SU-DHL-6 (cell line): ENCODE measurements around the gene ARL15.

Experiments
- H2AFZ ChIP-seq: fragments of 200-600 bp; sonication (generic); 2 replicates; pipeline ENCODE4 v1.6.1; 2014; ENCODE audit warnings: low read depth, mild to moderate bottlenecking, moderate library complexity, mixed read lengths, antibody characterized with exemption, low read length; ENCODE audit not compliant: severe bottlenecking
- H3F3A ChIP-seq: fragments of 200-600 bp; shearing (Covaris generic); 2 replicates; pipeline ENCODE4 v1.6.0; 2016; ENCODE audit warnings: antibody characterized with exemption, mild to moderate bottlenecking; ENCODE audit not compliant: insufficient read depth
- H3K27ac ChIP-seq: fragments of 200-600 bp; sonication (generic); 2 replicates; pipeline ENCODE4 v1.5.1; 2016; ENCODE audit warnings: low read depth, mild to moderate bottlenecking, low read length, moderate library complexity, mixed read lengths
- H3K27me3 ChIP-seq: fragments of 200-600 bp; sonication (generic), shearing (Covaris generic); 2 replicates; pipeline ENCODE4 v1.6.0; 2014; ENCODE audit warnings: mild to moderate bottlenecking, low read length
- H3K36me3 ChIP-seq: fragments of 200-600 bp; sonication (generic); 2 replicates; pipeline ENCODE4 v1.6.1; 2014; ENCODE audit warnings: mild to moderate bottlenecking, low read length, mixed read lengths
- H3K4me2 ChIP-seq: fragments of 300-600, 200-600 bp; shearing (Covaris generic), sonication (generic); 2 replicates; pipeline ENCODE4 v1.6.0; 2014; ENCODE audit warnings: low read length, low read depth, mild to moderate bottlenecking; ENCODE audit not compliant: poor library complexity, severe bottlenecking
- H3K4me3 ChIP-seq: fragments of 200-600 bp; sonication (generic); 2 replicates; pipeline ENCODE4 v1.5.1; 2014; ENCODE audit warnings: antibody characterized with exemption, low read length, mild to moderate bottlenecking, mixed read lengths; ENCODE audit not compliant: insufficient read depth, poor library complexity, severe bottlenecking
- H3K79me2 ChIP-seq: fragments of 200-600 bp; sonication (generic); 2 replicates; pipeline ENCODE4 v1.6.1; 2014; ENCODE audit warnings: mild to moderate bottlenecking, low read length, moderate library complexity; ENCODE audit not compliant: insufficient read depth
- H3K9ac ChIP-seq: fragments of 200-600 bp; sonication (generic); 2 replicates; pipeline ENCODE4 v1.7.0; 2014; ENCODE audit warnings: mild to moderate bottlenecking, low read length
- H3K9me2 ChIP-seq: fragments of 200-600 bp; sonication (generic); replicated peaks from 2 replicates; pipeline ENCODE4 v1.6.1; 2014; ENCODE audit warnings: low read length; ENCODE audit not compliant: insufficient read depth
- H3K9me3 ChIP-seq: fragments of 200-600 bp; sonication (generic); 2 replicates; pipeline ENCODE4 v1.6.1; 2014; ENCODE audit warnings: low read length, mixed read lengths; ENCODE audit not compliant: insufficient read depth
- H4K20me1 ChIP-seq: fragments of 200-600 bp; sonication (generic); 2 replicates; pipeline ENCODE4 v1.6.1; 2014; ENCODE audit warnings: low read depth, mild to moderate bottlenecking, antibody characterized with exemption, low read length, moderate library complexity, mixed read lengths
- CTCF ChIP-seq: fragments of 200-600 bp; sonication (generic); IDR thresholded peaks from one replicate; pipeline ENCODE4 v1.5.1; 2017; ENCODE audit warnings: antibody characterized with exemption, mild to moderate bottlenecking, low read length, moderate library complexity; ENCODE audit not compliant: insufficient read depth, poor library complexity, severe bottlenecking
- EZH2phosphoT487 ChIP-seq: fragments of 200-600 bp; sonication (generic), shearing (Covaris generic); conservative IDR thresholded peaks from 2 replicates; pipeline ENCODE4 v1.6.1; 2018; ENCODE audit warnings: mild to moderate bottlenecking, antibody characterized with exemption, low read length, moderate library complexity, mixed read lengths

Gene ARL15

GRCh38 chr5:53940921-53941320 lies 369.5 kb downstream of the ARL15 start:
- no peak overlapping the region for H3K27ac ChIP-seq
- TF ChIP-seq EZH2phosphoT487 (no peak), CTCF (no peak)
- H3F3A ChIP-seq, result no peaks in the 10 kb centered on the region
- no peaks in the 10 kb centered on the region for H3K9me2 ChIP-seq
- H2AFZ ChIP-seq, result no peak overlapping the region
- no peaks in the 10 kb centered on the region for H3K27me3 ChIP-seq
- no peaks in the 10 kb centered on the region for H3K9me3 ChIP-seq
- H3K36me3 ChIP-seq, result no peaks in the 10 kb centered on the region
- H3K9ac ChIP-seq, result no peak overlapping the region
- H3K4me3 ChIP-seq, result no peak overlapping the region
- H4K20me1 ChIP-seq, result no peaks in the 10 kb centered on the region
- H3K4me2 ChIP-seq, result no peak overlapping the region
- no peaks in the 10 kb centered on the region for H3K79me2 ChIP-seq

GRCh38 chr5:53937467-53937866 lies 372.9 kb downstream of the ARL15 start:
- H4K20me1 ChIP-seq, result no peaks in the 10 kb centered on the region
- TF ChIP-seq CTCF (no peak), EZH2phosphoT487 (no peak)

GRCh38 chr5:53936481-53937352 lies 373.7 kb downstream of the ARL15 start:
- TF ChIP-seq CTCF (no peak), EZH2phosphoT487 (no peak)
- no peak overlapping the region for H3K4me2 ChIP-seq

More at GRCh38 chr5:53937467-53937866, 372.9 kb downstream of the ARL15 start:
- no peak overlapping the region for H2AFZ ChIP-seq
- no peak overlapping the region for H3K9ac ChIP-seq
- no peaks in the 10 kb centered on the region for H3K9me3 ChIP-seq
- no peaks in the 10 kb centered on the region for H3K9me2 ChIP-seq
- no peaks in the 10 kb centered on the region for H3K27me3 ChIP-seq
- no peaks in the 10 kb centered on the region for H3K36me3 ChIP-seq
- H3K4me3 ChIP-seq, result no peak overlapping the region
- H3K27ac ChIP-seq, result no peak overlapping the region
- H3F3A ChIP-seq, result no peaks in the 10 kb centered on the region
- H3K79me2 ChIP-seq, result no peaks in the 10 kb centered on the region
- no peak overlapping the region for H3K4me2 ChIP-seq

More at GRCh38 chr5:53936481-53937352, 373.7 kb downstream of the ARL15 start:
- Histone ChIP-seq H3K27ac (no peak overlapping the region), H3K79me2 (no peaks in the 10 kb centered on the region), H3K36me3 (no peaks in the 10 kb centered on the region), H3K9ac (no peak overlapping the region), H3K4me3 (no peak overlapping the region), H3K27me3 (no peaks in the 10 kb centered on the region), H4K20me1 (no peaks in the 10 kb centered on the region), H3F3A (no peaks in the 10 kb centered on the region), H2AFZ (no peak overlapping the region), H3K9me3 (no peaks in the 10 kb centered on the region), H3K9me2 (no peaks in the 10 kb centered on the region)
